ENCODE results near the gene RPS6KC1. TPM values are rescaled to one million over a fixed set of nuclear protein-coding genes. Genes with fewer than 3 reads are reported as not detected.

Gene RPS6KC1
- total RNA-seq, 1 experiment from 2014 or later = 20.5 TPM

- Histone ChIP-seq H3K36me3 (ENCODE audit: control insufficient read depth, insufficient read depth, low read length) (no peaks in the 10 kb centered on the region; the same call in 1 of the 2 replicates), H3K27me3 (ENCODE audit: control insufficient read depth, insufficient read depth, low read length) (no peaks in the 10 kb centered on the region), H3K27ac (ENCODE audit: low read length) (no peak overlapping the region), H3K4me3 (ENCODE audit: low read depth in 2 of 2, low read length in 2 of 2) (no peak overlapping the region), H3K4me1 (ENCODE audit: control insufficient read depth, insufficient read depth, low read length) (no peaks in the 10 kb centered on the region), H3K9me3 (ENCODE audit: control insufficient read depth, insufficient read depth, low read depth, low read length) (no peaks in the 10 kb centered on the region)
- BruUV-seq (replicated peaks) = no TSS peak
- no peak for TF ChIP-seq CTCF (IDR thresholded peaks at IDR 0.05)
- no peak for TF ChIP-seq TCF7L2 (IDR thresholded peaks at IDR 0.05; ENCODE audit: low read depth, low read length)
- TF ChIP-seq REST (IDR thresholded peaks at IDR 0.05; ENCODE audit: insufficient read depth in 1 of 2, low read depth in 2 of 2, low read length in 1 of 2) = no peak
- ChIA-PET POLR2A (no interaction called here), CTCF (interaction anchor here (0.6 kb wide), 1 partner anchor 23 kb away, joined by 3 read pairs; no protein-coding TSS in a partner anchor)
- ATAC-seq (no peak), DNase-seq (ENCODE audit: low read depth, low spot score) (peak; percentile 13)
- intact Hi-C loops (cut with micrococcal nuclease; ENCODE audit: unreplicated experiment) = no loop called here
- in situ Hi-C loops (cut with HindIII; ENCODE audit: low pct_unique_long_range_greater_than_20kb, low sequenced_read_pairs) = no loop called here
These were observed 43.4 kb downstream of the RPS6KC1 start for GRCh38 chr1:213094446-213094845.

GRCh38 chr1:213095467-213095866 is 44.4 kb downstream of the RPS6KC1 start:
- POLR2A ChIA-PET = no interaction called here
- no peaks in the 10 kb centered on the region for H3K9me3 ChIP-seq (ENCODE audit: control insufficient read depth, insufficient read depth, low read depth, low read length)
- intact Hi-C loops (cut with micrococcal nuclease; ENCODE audit: unreplicated experiment) (no loop called here), in situ Hi-C loops (cut with HindIII; ENCODE audit: low pct_unique_long_range_greater_than_20kb, low sequenced_read_pairs) (no loop called here)
- no peak for DNase-seq (ENCODE audit: low read depth, low spot score)
- no peak overlapping the region for H3K27ac ChIP-seq (ENCODE audit: low read length)
- no peaks in the 10 kb centered on the region; the same call in 1 of the 2 replicates for H3K36me3 ChIP-seq (ENCODE audit: control insufficient read depth, insufficient read depth, low read length)
- H3K4me3 ChIP-seq (ENCODE audit: low read depth in 2 of 2, low read length in 2 of 2) = no peak overlapping the region
- CTCF ChIA-PET = interaction anchor here (0.6 kb wide), 1 partner anchor 31 kb away, joined by 11 read pairs; no protein-coding TSS in a partner anchor
- TF ChIP-seq SIN3A (IDR thresholded peaks at IDR 0.05; ENCODE audit: borderline replicate concordance, insufficient read depth, low read depth, low read length) (no peak), POLR2AphosphoS5 (IDR thresholded peaks at IDR 0.05; ENCODE audit: low read depth, low read length) (no peak), TCF7L2 (IDR thresholded peaks at IDR 0.05; ENCODE audit: low read depth, low read length) (no peak), REST (IDR thresholded peaks at IDR 0.05; ENCODE audit: insufficient read depth in 1 of 2, low read depth in 2 of 2, low read length in 1 of 2) (no peak)
- H3K27me3 ChIP-seq (ENCODE audit: control insufficient read depth, insufficient read depth, low read length) = no peaks in the 10 kb centered on the region
- no peaks in the 10 kb centered on the region for H3K4me1 ChIP-seq (ENCODE audit: control insufficient read depth, insufficient read depth, low read length)
- BruUV-seq (replicated peaks) = no TSS peak
- no peak for ATAC-seq

Measured in Panc1 (cell line).